Measurements from ENCODE around the gene SPATA31E1.

- no peak for TF ChIP-seq POLR2A (IDR thresholded peaks at IDR 0.05)
- no peak for TF ChIP-seq CTCF (IDR thresholded peaks at IDR 0.05)
Measured at GRCh38 chr9:87855061-87855460, 27.6 kb upstream of the SPATA31E1 start.
